ENCODE results near the gene PDGFB.

The PDGFB gene

GRCh38 chr22:39230261-39231196 lies 14.3 kb downstream of the PDGFB start:
- no peaks in the 10 kb centered on the region for H3K36me3 ChIP-seq (ENCODE audit: insufficient read depth)
- H3K4me3 ChIP-seq (IDR thresholded peaks at IDR 0.05; ENCODE audit: insufficient read depth, low read depth, low read length) = no peak overlapping the region
- no peak overlapping the region for H3K27ac ChIP-seq
- no peak overlapping the region for H3K9ac ChIP-seq
- no peak for TF ChIP-seq CTCF (conservative IDR thresholded peaks at IDR 0.05; ENCODE audit: low read depth, low read length)
- no peaks in the 10 kb centered on the region for H4K20me1 ChIP-seq (ENCODE audit: insufficient read depth)
- no peak overlapping the region for H2AFZ ChIP-seq (ENCODE audit: low read depth)
- H3K4me1 ChIP-seq (ENCODE audit: low read depth, poor library complexity, severe bottlenecking) = peaks cover 5% of the 10 kb centered on the region
- H3K4me2 ChIP-seq = no peak overlapping the region
- peaks cover 68% of the 10 kb centered on the region; the same call in 1 of the 2 replicates for H3K27me3 ChIP-seq (ENCODE audit: insufficient read depth, low read depth)
- H3K79me2 ChIP-seq (ENCODE audit: insufficient read depth, low read depth) = no peaks in the 10 kb centered on the region

GRCh38 chr22:39229688-39230260 lies 15.0 kb downstream of the PDGFB start:
- no peak for TF ChIP-seq CTCF (conservative IDR thresholded peaks at IDR 0.05; ENCODE audit: low read depth, low read length)
- Histone ChIP-seq H3K27me3 (ENCODE audit: insufficient read depth, low read depth) (peaks cover 61% of the 10 kb centered on the region; the same call in 1 of the 2 replicates), H3K4me3 (IDR thresholded peaks at IDR 0.05; ENCODE audit: insufficient read depth, low read depth, low read length) (no peak overlapping the region), H3K36me3 (ENCODE audit: insufficient read depth) (no peaks in the 10 kb centered on the region), H4K20me1 (ENCODE audit: insufficient read depth) (no peaks in the 10 kb centered on the region), H3K27ac (no peak overlapping the region), H3K4me2 (no peak overlapping the region), H2AFZ (ENCODE audit: low read depth) (no peak overlapping the region), H3K79me2 (ENCODE audit: insufficient read depth, low read depth) (no peaks in the 10 kb centered on the region), H3K9ac (no peak overlapping the region), H3K4me1 (ENCODE audit: low read depth, poor library complexity, severe bottlenecking) (no peaks in the 10 kb centered on the region)

- Histone ChIP-seq H3K4me1 (ENCODE audit: low read depth, poor library complexity, severe bottlenecking) (no peaks in the 10 kb centered on the region), H3K79me2 (ENCODE audit: insufficient read depth, low read depth) (no peaks in the 10 kb centered on the region), H3K9ac (no peak overlapping the region), H3K4me3 (IDR thresholded peaks at IDR 0.05; ENCODE audit: insufficient read depth, low read depth, low read length) (no peak overlapping the region), H2AFZ (ENCODE audit: low read depth) (no peak overlapping the region), H3K36me3 (ENCODE audit: insufficient read depth) (no peaks in the 10 kb centered on the region), H4K20me1 (ENCODE audit: insufficient read depth) (no peaks in the 10 kb centered on the region), H3K27me3 (ENCODE audit: insufficient read depth, low read depth) (peaks cover 56% of the 10 kb centered on the region; the same call in 1 of the 2 replicates), H3K27ac (no peak overlapping the region), H3K4me2 (no peak overlapping the region)
- no peak for TF ChIP-seq CTCF (conservative IDR thresholded peaks at IDR 0.05; ENCODE audit: low read depth, low read length)
Observed at GRCh38 chr22:39229075-39229474, 15.7 kb downstream of the PDGFB start.

- Histone ChIP-seq H3K4me2 (no peak overlapping the region), H4K20me1 (ENCODE audit: insufficient read depth) (no peaks in the 10 kb centered on the region), H2AFZ (ENCODE audit: low read depth) (no peak overlapping the region), H3K4me1 (ENCODE audit: low read depth, poor library complexity, severe bottlenecking) (no peaks in the 10 kb centered on the region), H3K79me2 (ENCODE audit: insufficient read depth, low read depth) (no peaks in the 10 kb centered on the region), H3K27ac (no peak overlapping the region), H3K36me3 (ENCODE audit: insufficient read depth) (no peaks in the 10 kb centered on the region), H3K4me3 (IDR thresholded peaks at IDR 0.05; ENCODE audit: insufficient read depth, low read depth, low read length) (no peak overlapping the region), H3K27me3 (ENCODE audit: insufficient read depth, low read depth) (peaks cover 45% of the 10 kb centered on the region; the same call in 1 of the 2 replicates), H3K9ac (no peak overlapping the region)
- no peak for TF ChIP-seq CTCF (conservative IDR thresholded peaks at IDR 0.05; ENCODE audit: low read depth, low read length)
Observed at GRCh38 chr22:39227542-39228272, 17.1 kb downstream of the PDGFB start.
